ENCODE results near the gene SLC12A2. TPM values are rescaled to one million over a fixed set of nuclear protein-coding genes. Genes with fewer than 3 reads are reported as not detected.

SLC12A2 gene
- 11.6 and 41.8 TPM in 2 replicates for total RNA-seq

GRCh38 chr5:128083033-128083810, at the start of gene SLC12A2:
SLC12A2 (plus strand) TSS chr5:128083766; CDS start chr5:128083955, 189 bp downstream.

All from placental pericyte (primary cell).